ENCODE results near the gene PLEKHA5. TPM values are rescaled to one million over a fixed set of nuclear protein-coding genes. Genes with fewer than 3 reads are reported as not detected.

PLEKHA5 gene
- total RNA-seq, 1 donor from 2014 or later: 32.3 TPM

- Mint-ChIP-seq H3K4me3 (ENCODE audit: unreplicated experiment) (no peak overlapping the region), H3K9me3 (ENCODE audit: unreplicated experiment) (no peaks in the 10 kb centered on the region), H3K36me3 (ENCODE audit: unreplicated experiment) (peaks cover 7% of the 10 kb centered on the region), H3K27me3 (ENCODE audit: unreplicated experiment) (no peaks in the 10 kb centered on the region), H3K27ac (ENCODE audit: unreplicated experiment) (no peak overlapping the region), H3K4me1 (ENCODE audit: unreplicated experiment) (peaks cover 2% of the 10 kb centered on the region)
- no peak for TF ChIP-seq CTCF (IDR thresholded peaks at IDR 0.05)
- no peak for DNase-seq (ENCODE audit: extremely low spot score, unreplicated experiment)
These were observed 183.1 kb downstream of the PLEKHA5 start for GRCh38 chr12:19312637-19313036.

- no peak for DNase-seq (ENCODE audit: extremely low spot score, unreplicated experiment)
- no peak for TF ChIP-seq CTCF (IDR thresholded peaks at IDR 0.05)
- no peak overlapping the region for H3K4me3 Mint-ChIP-seq (ENCODE audit: unreplicated experiment)
- H3K27ac Mint-ChIP-seq (ENCODE audit: unreplicated experiment): no peak overlapping the region
- no peaks in the 10 kb centered on the region for H3K27me3 Mint-ChIP-seq (ENCODE audit: unreplicated experiment)
- H3K4me1 Mint-ChIP-seq (ENCODE audit: unreplicated experiment): peaks cover 3% of the 10 kb centered on the region
- H3K9me3 Mint-ChIP-seq (ENCODE audit: unreplicated experiment): no peaks in the 10 kb centered on the region
- H3K36me3 Mint-ChIP-seq (ENCODE audit: unreplicated experiment): peaks cover 4% of the 10 kb centered on the region
These were observed 186.9 kb downstream of the PLEKHA5 start for GRCh38 chr12:19316425-19316824.

GRCh38 chr12:19322376-19322775, 192.8 kb downstream of the PLEKHA5 start:
- Mint-ChIP-seq H3K4me1 (ENCODE audit: unreplicated experiment) (peaks cover 2% of the 10 kb centered on the region), H3K27ac (ENCODE audit: unreplicated experiment) (no peak overlapping the region), H3K4me3 (ENCODE audit: unreplicated experiment) (no peak overlapping the region), H3K9me3 (ENCODE audit: unreplicated experiment) (peaks cover 7% of the 10 kb centered on the region), H3K36me3 (ENCODE audit: unreplicated experiment) (peaks cover 17% of the 10 kb centered on the region), H3K27me3 (ENCODE audit: unreplicated experiment) (no peaks in the 10 kb centered on the region)
- no peak for TF ChIP-seq CTCF (IDR thresholded peaks at IDR 0.05)
- no peak for DNase-seq (ENCODE audit: extremely low spot score, unreplicated experiment)

GRCh38 chr12:19323805-19324204, 194.3 kb downstream of the PLEKHA5 start:
- Mint-ChIP-seq H3K4me1 (ENCODE audit: unreplicated experiment) (no peaks in the 10 kb centered on the region), H3K36me3 (ENCODE audit: unreplicated experiment) (peaks cover 22% of the 10 kb centered on the region), H3K27me3 (ENCODE audit: unreplicated experiment) (no peaks in the 10 kb centered on the region), H3K4me3 (ENCODE audit: unreplicated experiment) (no peak overlapping the region), H3K9me3 (ENCODE audit: unreplicated experiment) (peaks cover 7% of the 10 kb centered on the region), H3K27ac (ENCODE audit: unreplicated experiment) (no peak overlapping the region)
- no peak for TF ChIP-seq CTCF (IDR thresholded peaks at IDR 0.05)
- DNase-seq (ENCODE audit: extremely low spot score, unreplicated experiment): no peak

GRCh38 chr12:19326102-19326501, 196.6 kb downstream of the PLEKHA5 start:
- peaks cover 7% of the 10 kb centered on the region for H3K9me3 Mint-ChIP-seq (ENCODE audit: unreplicated experiment)
- no peaks in the 10 kb centered on the region for H3K27me3 Mint-ChIP-seq (ENCODE audit: unreplicated experiment)
- H3K36me3 Mint-ChIP-seq (ENCODE audit: unreplicated experiment): peaks cover 22% of the 10 kb centered on the region
- no peaks in the 10 kb centered on the region for H3K4me1 Mint-ChIP-seq (ENCODE audit: unreplicated experiment)
- H3K4me3 Mint-ChIP-seq (ENCODE audit: unreplicated experiment): no peak overlapping the region
- no peak for DNase-seq (ENCODE audit: extremely low spot score, unreplicated experiment)
- no peak overlapping the region for H3K27ac Mint-ChIP-seq (ENCODE audit: unreplicated experiment)
- no peak for TF ChIP-seq CTCF (IDR thresholded peaks at IDR 0.05)

All from osteocyte (in vitro differentiated cells).